NCI-H2196 (cell line): ENCODE results near the gene RXFP2.

Experiments
- DNase-seq: peaks from one replicate; lab custom pipeline; 2025; ENCODE audit not compliant: unreplicated experiment; lab: John Stamatoyannopoulos, UW

The RXFP2 gene

DNA sequence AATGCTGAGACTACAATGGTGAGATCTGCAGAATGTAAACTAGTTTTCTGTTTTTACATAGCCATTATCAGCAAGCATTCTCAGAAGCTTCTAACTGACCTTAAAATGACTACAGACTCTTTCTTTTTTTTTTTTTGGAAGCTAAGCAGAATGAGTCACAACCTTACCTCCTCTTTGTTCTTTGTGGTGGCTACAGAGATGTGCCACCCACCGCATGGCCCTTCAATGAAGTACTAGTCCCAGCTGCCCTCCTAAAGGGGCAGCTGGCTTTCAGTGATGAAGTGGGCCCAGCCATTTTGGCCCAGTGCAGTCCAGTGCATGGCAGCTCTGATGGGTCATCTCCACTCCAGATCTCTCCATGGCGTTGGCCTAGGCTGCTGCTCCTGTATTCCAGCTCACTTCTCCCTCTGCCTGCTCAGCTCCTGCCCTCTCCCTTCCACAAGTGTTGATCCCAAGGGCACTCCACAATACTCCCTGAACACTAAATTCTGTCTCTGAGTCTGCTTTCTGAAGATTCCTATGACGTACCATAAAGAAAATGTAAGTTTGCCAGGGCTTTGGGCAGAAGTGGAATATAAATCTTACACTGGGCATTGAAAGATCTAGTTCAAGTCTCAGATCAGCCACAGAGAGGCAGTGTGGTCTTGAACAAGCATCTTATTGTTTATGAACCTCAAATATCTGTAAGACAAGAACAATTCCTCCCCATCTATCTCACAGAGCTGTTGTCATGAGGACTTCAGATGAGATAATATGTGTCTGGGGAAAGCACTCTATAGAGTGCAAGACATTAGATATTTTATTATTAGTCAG is 85.6 kb downstream of the RXFP2 start:
- no peak for DNase-seq

DNA sequence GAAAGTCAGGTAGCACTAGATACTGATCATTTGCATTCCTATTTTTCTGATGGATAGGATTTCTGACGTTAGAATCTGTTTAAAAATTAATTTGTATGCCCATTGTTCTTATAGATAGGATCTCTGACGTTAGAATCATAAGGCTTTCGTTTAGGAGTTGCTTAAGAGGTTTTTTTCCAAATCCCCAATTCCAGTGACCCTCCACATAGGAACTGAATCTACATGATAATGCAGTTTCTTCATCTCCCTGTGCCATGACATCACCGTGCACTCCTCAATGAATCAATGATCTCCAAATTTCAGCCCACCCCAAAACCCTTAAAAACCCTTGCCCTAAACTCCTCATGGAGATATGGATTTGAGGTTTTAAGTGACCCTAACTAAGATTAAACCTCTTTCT is 87.2 kb downstream of the RXFP2 start:
- DNase-seq = no peak

DNA sequence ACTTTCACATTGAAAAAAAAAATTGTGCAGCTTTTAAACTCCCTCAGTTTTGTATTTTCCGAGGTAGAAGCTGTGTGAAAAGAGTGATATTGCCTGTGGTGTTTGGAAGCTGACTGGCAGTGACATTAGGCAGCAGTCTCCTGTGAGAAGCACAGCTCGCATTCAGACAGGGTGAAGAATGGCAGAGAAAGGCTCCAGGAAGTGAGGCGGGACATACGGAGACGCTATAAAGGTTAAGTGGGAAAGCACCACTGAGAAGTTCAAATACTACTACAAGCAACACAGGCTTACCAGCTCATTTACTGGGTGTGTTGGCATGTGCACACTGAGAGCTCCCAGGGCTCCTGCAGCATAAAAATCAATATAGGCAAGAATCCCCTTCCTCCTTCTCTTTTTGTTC is 88.4 kb downstream of the RXFP2 start:
- DNase-seq = no peak

DNA sequence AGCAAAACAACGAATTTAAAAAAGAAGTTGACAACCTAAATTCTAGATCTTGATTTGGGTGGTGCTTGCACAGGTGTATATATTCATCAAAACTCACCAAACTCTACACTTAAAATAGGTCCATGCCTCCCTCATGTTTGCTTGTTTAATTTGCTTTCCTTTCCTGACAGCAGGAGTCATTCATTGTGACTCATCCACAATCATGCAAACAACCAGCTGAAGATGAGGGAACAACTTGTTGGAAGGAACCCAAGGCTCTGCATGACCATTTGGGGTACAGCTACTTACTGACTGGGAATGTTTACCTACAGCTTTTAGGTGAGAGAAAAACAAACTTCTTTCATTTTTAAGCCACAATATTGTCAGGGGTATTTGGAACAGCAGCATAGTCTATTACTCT is 96.6 kb downstream of the RXFP2 start:
- DNase-seq = no peak

DNA sequence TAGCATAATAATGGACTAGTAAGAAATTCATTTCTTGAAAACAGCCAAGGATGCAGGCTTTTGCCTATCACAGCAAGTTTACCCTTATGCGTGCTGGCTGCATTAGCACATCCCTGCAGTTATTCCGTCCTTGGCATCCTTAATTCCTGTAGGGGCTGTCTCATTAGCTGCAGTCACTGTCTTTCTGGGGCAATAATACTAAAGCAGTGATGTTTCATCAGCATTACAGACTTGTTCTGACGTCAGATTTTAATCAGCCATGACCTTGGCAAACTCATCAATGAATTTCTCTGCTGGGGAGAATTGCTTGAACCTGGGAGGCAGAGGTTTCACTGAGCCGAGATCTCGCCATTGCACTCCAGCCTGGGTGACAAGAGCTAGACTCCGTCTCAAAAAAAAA is 103.7 kb downstream of the RXFP2 start:
- DNase-seq = no peak

DNA sequence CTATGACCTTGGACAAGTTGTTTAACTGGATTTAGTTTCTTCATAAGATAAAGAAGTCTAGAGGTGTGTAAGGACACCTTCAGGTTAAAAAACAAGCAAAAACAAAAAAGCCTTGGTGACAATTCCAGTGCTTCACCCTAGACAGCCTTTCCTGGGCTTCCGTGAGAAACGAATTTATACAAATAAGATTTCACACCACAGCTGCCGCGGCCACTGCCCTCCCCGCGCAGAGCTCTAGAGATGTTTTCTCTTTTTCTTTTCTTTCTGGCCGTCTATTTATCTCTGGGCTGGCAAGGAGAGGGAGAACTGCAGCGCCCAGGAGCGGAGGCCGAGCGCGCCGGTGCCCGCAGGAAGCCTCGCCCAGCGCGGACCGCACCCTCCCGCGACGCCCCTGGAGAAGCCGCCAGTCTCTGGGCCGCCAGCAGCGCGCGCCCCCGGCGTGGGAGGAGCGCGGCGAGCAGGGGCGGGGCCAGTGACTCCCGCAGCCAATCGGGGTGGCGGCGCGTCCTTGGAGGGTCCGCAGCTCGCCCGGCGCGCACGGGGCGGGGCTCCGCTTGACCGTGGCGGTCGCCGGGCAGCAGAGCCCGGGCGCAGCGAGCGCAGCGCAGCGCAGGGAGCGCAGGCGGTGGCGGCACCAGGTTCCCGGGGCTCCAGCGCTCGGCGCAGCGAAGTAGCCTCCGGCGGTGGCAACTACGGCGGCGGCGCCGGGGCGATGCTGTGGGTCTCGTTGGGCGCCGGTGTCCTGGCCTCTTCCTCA is 107.0 kb downstream of the RXFP2 start:
- peak; percentile 76 for DNase-seq

DNA sequence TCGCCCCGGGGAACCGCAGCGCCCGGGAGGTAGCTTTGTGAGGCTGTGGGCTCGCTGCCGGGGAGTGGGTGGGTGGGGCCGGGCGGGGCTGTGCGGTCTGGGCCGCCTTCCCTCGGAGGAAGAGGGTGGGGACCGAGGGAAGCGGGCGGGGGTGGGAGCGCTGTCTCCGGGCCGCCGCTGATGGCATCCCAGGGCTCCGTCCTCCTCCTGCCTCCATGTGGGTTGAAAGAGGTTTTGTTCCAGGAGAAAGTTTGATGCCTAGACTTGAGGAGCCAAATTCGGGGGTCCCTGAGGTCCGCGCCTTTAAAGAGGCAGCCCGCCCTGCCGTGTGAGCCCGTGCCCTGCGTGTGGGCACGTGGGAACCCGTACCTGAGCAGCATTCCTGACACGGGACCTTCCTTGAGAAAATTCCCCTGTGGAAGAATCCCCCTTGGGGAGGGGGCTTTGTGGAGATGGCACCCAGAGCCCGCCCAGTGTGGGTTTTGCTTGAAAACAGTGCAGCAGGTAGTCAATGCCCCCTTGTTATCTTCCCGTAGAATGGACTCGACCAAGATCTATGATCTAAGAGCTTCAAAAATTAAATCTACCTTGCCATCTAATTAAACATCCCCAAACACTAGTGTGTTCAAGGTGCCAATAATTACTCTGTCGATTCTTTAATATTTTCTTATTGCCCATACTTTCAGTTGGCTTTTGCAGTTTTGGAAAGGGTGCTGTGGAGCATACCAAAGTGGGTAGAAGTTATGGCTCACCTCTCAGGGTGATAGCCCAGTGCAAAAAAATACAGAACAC is 107.8 kb downstream of the RXFP2 start:
- DNase-seq = no peak

DNA sequence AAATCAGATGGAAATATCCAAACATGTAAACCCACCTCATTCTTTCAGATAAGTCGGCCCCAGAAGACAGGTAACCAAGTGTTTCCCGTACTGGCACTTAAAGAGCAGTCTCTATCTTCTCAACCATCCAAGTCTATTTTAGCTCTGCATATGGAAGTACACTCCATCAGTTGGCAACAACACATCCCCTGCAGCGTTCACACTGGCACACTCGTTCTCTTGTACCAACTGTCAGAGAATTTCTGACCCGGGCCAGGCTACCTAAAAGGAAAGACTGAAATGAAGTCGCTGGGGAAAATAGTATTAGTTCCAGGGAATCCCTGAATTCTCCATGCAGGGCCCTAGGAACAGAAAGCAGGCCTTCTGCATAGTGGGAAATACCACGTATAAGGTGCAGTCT is 109.3 kb downstream of the RXFP2 start:
- no peak for DNase-seq

DNA sequence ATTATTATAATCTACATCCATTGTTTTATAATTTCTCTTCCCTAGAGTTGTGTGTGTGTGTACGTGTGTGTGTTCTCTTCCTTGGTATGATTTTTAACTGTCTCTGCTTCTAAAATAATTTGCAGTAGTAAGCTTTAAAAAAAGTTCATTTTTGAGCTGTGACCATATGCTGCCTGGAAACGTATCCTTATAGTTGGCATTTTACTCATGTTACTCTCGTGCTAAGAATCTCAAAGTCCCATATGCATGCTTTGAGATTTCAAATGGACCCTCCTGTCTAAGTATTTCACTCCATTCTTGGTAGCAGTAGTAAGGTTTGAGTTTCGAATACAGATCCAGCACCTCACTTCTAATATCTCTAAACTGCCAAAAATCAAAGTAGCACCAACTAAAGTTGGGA is 109.9 kb downstream of the RXFP2 start:
- no peak for DNase-seq

DNA sequence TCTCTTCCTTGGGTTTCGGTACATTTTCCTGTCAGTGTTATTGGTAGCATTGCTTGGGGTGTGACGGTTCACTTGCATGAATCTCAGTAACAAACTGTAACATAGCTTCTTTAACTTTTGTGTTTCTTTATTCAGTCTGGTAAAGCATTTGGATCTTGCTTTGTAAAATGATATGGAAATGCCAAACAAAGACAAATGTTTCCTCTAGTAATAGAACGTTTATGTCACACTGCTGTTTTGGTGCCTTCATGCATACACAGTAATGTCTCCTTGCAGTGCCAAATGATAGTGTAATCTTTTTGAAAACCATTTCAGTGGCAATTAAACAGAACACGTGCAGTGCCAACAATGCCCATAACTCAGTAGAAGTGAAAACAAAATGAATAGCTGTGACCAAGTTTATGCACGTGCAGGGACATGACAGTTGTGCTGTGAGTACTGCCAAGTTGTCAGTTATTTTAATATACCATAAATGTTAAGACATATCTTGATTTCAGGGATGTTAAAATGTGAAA is 110.8 kb downstream of the RXFP2 start:
- DNase-seq = no peak

DNA sequence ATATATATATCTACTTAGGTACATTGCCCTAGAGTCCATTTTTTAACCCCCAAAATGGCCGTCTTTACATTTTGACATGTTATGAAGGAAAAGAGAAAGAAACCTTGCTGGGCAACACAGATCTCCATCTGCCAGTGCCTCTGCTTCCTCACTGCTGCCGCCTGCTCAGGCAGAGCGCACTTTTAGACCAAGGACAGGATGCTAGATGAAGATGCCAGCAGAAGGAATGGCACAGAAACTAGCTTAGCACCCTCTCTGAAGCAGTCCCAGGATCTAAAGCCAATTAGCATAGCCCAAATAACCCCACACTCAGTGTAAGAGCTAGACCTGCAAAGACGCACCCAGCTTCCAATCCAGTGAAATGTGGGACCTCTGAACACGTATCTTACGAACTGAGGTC is 111.9 kb downstream of the RXFP2 start:
- no peak for DNase-seq
